HepG2 (cell line): Measurements from ENCODE around the gene SLC25A22. TPM values are rescaled to one million over a fixed set of nuclear protein-coding genes. Genes with fewer than 3 reads are reported as not detected.

Experiments used
- ATAC-seq: fragments of 200-7000 bp; cut with Tn5 transposase; 3 replicates; pipeline ENCODE4 v1.9.1; 2020; ENCODE audit warnings: mild to moderate bottlenecking, moderate library complexity
- BruUV-seq: library from RNA; stranded (reverse); fragments of 400-500 nt; replicated peaks from 2 replicates; lab custom pipeline; 2021; lab: Mats Ljungman, UMichigan
- CTCF ChIA-PET: fragments of 300-600 bp; formaldehyde crosslinking; extraction: SDS; loops from one replicate; lab custom pipeline; 2021; ENCODE audit warnings: low total read pairs, inconsistent platforms, low intra/inter-chr PET ratio; lab: Yijun Ruan, JAX
- POLR2A ChIA-PET: fragments of 350-600 bp; sonication (Branson Sonifier 250); formaldehyde crosslinking; loops from one replicate; lab custom pipeline; 2020; ENCODE audit warnings: antibody characterized with exemption, inconsistent platforms; lab: Yijun Ruan, JAX
- DNase-seq: peaks from one replicate; pipeline ENCODE4 v3.0.0-alpha.2; 2015; ENCODE audit warnings: low spot score
- FAIRE-seq: peaks from 3 replicates; lab custom pipeline; 2011; peaks lifted over from hg19 to GRCh38; lab: Jason Lieb, UNC
- H2AFZ ChIP-seq: one replicate; pipeline ENCODE4 v1.6.1; 2011; ENCODE audit warnings: low read length, inconsistent platforms
- H3K27ac ChIP-seq: fragments of 300-600 bp; 3 replicates; pipeline ENCODE4 v1.8.0; 2011; ENCODE audit warnings: mixed run types, mild to moderate bottlenecking, mixed read lengths, low read length, inconsistent platforms; ENCODE audit not compliant: insufficient read depth; ENCODE audit errors: extremely low read length
- H3K27me3 ChIP-seq, 2 experiments: fragments of 200-600 bp in 1 of 2; 2 replicates in 1 of 2; 3 replicates in 1 of 2; pipeline versions ENCODE4 v1.6.0 to v1.8.0; 2011; ENCODE audit warnings: low read length in 2 of 2, mild to moderate bottlenecking in 2 of 2, moderate library complexity in 2 of 2, inconsistent platforms in 1 of 2; ENCODE audit not compliant: insufficient read depth in 2 of 2, control insufficient read depth in 1 of 2
- H3K36me3 ChIP-seq, 2 experiments: fragments of 200-600 bp in 1 of 2; replicated peaks in 1 of 2; 2 replicates in 1 of 2; 3 replicates in 1 of 2; pipeline versions ENCODE4 v1.5.1 to v1.8.0; 2011; ENCODE audit warnings: low read length in 2 of 2, inconsistent platforms in 1 of 2; ENCODE audit not compliant: insufficient read depth in 2 of 2, control insufficient read depth in 1 of 2
- H3K4me1 ChIP-seq: 2 replicates; pipeline ENCODE4 v1.5.1; 2012; ENCODE audit warnings: low read length, inconsistent platforms; ENCODE audit not compliant: insufficient read depth
- H3K4me2 ChIP-seq: 2 replicates; pipeline ENCODE4 v1.6.0; 2011; ENCODE audit warnings: low read depth, low read length, inconsistent platforms
- H3K4me3 ChIP-seq, 3 experiments: fragments of 200-600 bp in 1 of 3; sonication (generic), shearing (Covaris generic) in 1 of 3; replicated peaks in 1 of 3; 2 replicates each; pipeline ENCODE4 v1.5.1; 2011 to 2016; ENCODE audit warnings: low read length in 3 of 3, inconsistent platforms in 2 of 3, low read depth in 2 of 3, mild to moderate bottlenecking in 2 of 3, control low read depth in 1 of 3, mixed read lengths in 1 of 3; ENCODE audit not compliant: insufficient read depth in 1 of 3
- H3K79me2 ChIP-seq: one replicate; pipeline ENCODE4 v1.6.1; 2011; ENCODE audit warnings: low read length, inconsistent platforms; ENCODE audit not compliant: insufficient read depth
- H3K9ac ChIP-seq: 2 replicates; pipeline ENCODE4 v1.6.0; 2011; ENCODE audit warnings: mild to moderate bottlenecking, low read depth, low read length, inconsistent platforms; ENCODE audit not compliant: insufficient read depth
- H3K9me3 ChIP-seq: 2 replicates; pipeline ENCODE4 v1.5.1; 2012; ENCODE audit warnings: mild to moderate bottlenecking, low read length
- H4K20me1 ChIP-seq: 2 replicates; pipeline ENCODE4 v1.6.0; 2011; ENCODE audit warnings: inconsistent platforms, mild to moderate bottlenecking, low read length, moderate library complexity; ENCODE audit not compliant: insufficient read depth
- ARNTL ChIP-seq: sonication (generic); formaldehyde crosslinking; IDR thresholded peaks from 2 replicates; pipeline ENCODE4 v1.4.0; 2020; ENCODE audit warnings: mild to moderate bottlenecking, missing genetic modification reagents
- HOXA3 ChIP-seq: sonication (generic); formaldehyde crosslinking; IDR thresholded peaks from 2 replicates; pipeline ENCODE4 v1.5.0; 2020; ENCODE audit warnings: missing genetic modification reagents
- IRF9 ChIP-seq: sonication (generic); formaldehyde crosslinking; IDR thresholded peaks from 2 replicates; pipeline ENCODE4 v1.8.0; 2022; ENCODE audit warnings: missing genetic modification reagents, mild to moderate bottlenecking, borderline replicate concordance
- KLF13 ChIP-seq: sonication (generic); formaldehyde crosslinking; IDR thresholded peaks from 2 replicates; pipeline ENCODE4 v1.4.0; 2020; ENCODE audit warnings: mild to moderate bottlenecking, missing genetic modification reagents
- POLR2AphosphoS5 ChIP-seq: IDR thresholded peaks from 2 replicates; pipeline ENCODE4 v1.6.1; 2012; ENCODE audit warnings: low read depth, low read length
- SKI ChIP-seq: fragments of 450-650 bp; IDR thresholded peaks from one replicate; pipeline ENCODE4 v1.6.1; 2018; ENCODE audit warnings: mild to moderate bottlenecking; ENCODE audit not compliant: partially characterized antibody
- ZBTB10 ChIP-seq: sonication (generic); formaldehyde crosslinking; IDR thresholded peaks from 2 replicates; pipeline ENCODE4 v1.4.0; 2020; ENCODE audit warnings: missing genetic modification reagents, borderline replicate concordance
- ZFP91 ChIP-seq: sonication (generic); formaldehyde crosslinking; IDR thresholded peaks from 2 replicates; pipeline ENCODE4 v1.9.0; 2022; ENCODE audit warnings: missing genetic modification reagents, mild to moderate bottlenecking, borderline replicate concordance
- ZNF766 ChIP-seq: sonication (generic); formaldehyde crosslinking; IDR thresholded peaks from 2 replicates; pipeline ENCODE4 v1.5.0; 2020; ENCODE audit warnings: missing genetic modification reagents, borderline replicate concordance
- ZSCAN21 ChIP-seq: sonication (generic); formaldehyde crosslinking; IDR thresholded peaks from 2 replicates; pipeline ENCODE4 v1.8.0; 2022; ENCODE audit warnings: mild to moderate bottlenecking, missing genetic modification reagents, moderate library complexity, borderline replicate concordance
- WGBS: methylation state at CpG from one replicate; pipeline ENCODE4 v1.1.6; 2017; ENCODE audit warnings: low lambda C conversion rate; 5-methylcytosine and 5-hydroxymethylcytosine counted together
- in situ Hi-C: cut with HindIII; loops from 2 replicates; pipeline ENCODE4 v1.10.0; 2017; ENCODE audit warnings: low pct_unique_long_range_greater_than_20kb; ENCODE audit not compliant: extremely low pct_ligation_motif_present
- intact Hi-C: fragments of 100-400 bp; cut with micrococcal nuclease; formaldehyde crosslinking; loops from one replicate; pipeline ENCODE4 v1.10.0; 2022; ENCODE audit not compliant: unreplicated experiment
- polyA plus RNA-seq, 8 experiments: library from polyadenylated mRNA; depleted of rRNA in 3 of 8; stranded (reverse) in 7 of 8; unstranded in 1 of 8; fragments of >200 nt; fragmentation: Illumina TruSeq in 4 of 8; extraction: Trizol in 4 of 8; gene quantifications; 2 replicates each; pipeline versions ENCODE4 v1.2.1 to v1.2.3, GENCODE V29; 2011 to 2016; ENCODE audit warnings: low read depth in 4 of 8, missing spikeins in 1 of 8, mixed read lengths in 1 of 8; ENCODE audit not compliant: insufficient read depth in 1 of 8
- total RNA-seq, 5 experiments: library from RNA; depleted of rRNA; stranded (reverse); fragments of >200 nt; fragmentation: Illumina TruSeq; extraction: Trizol; gene quantifications; 2 replicates each; pipeline ENCODE4 v1.2.3, GENCODE V29; 2016; ENCODE audit warnings: low read depth in 1 of 5
- TF ChIP-seq, protein P1 (sequence below): sonication (generic); formaldehyde crosslinking; IDR thresholded peaks from 2 replicates; pipeline ENCODE4 v1.5.0; 2020; ENCODE audit warnings: mild to moderate bottlenecking, missing genetic modification reagents, borderline replicate concordance

SLC25A22 gene
- total and polyA plus RNA-seq, 2 of the 13 experiments (the other 11 are each of a cell fraction or from before 2014, with no cell fraction given), result 12.4 to 19.2 TPM

DNA sequence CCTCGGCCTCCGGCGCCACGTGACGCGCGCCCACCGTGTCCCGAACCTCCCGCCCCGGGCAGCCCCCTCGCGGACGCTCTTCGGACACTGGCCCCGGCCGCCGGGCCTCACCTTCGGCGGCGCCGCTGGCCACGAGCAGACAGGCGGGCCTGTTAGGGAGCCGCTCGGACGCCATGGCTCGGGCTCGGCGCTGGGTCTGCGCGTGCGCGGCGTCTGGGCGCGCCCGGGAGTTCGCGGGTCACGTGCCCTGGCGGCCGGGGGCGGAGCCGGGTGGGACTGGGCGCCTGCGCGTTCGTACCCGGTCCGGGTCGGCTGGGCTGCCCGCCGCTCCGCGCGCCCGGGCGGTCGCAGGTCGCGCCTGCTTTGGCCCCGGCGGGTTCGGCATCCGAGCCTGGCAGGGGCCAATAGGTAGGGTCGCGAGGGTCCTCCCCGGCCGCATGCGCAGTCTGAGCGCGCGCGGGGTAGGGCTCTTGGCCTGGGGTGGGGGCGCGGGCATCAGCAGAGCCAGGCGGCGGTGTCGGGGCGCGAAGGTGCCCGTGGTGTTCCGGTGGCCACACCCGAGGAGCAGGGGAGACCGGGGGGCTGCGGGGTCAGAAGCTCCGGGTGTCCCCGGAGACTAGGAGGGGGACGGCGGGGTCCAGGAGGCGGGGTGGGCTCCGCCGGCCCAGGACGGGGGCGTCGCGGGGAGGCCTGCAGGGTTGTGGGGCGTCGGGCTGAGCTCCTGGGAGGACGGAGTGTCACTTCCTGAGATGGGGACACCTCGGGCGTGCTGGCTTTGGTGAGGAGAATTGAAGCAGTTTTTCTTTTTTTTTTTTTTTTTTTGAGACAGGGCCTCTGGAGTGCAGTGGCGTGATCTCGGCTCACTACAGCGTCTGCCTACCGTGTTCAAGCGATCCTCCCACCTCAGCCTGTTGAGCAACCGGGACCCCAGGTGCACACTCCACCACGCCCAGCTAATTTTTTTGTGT, 20.5 kb downstream of the SLC25A22 start, which contains the start of gene GATD1:
Gene GATD1 (minus strand): TSS at position 200 of the 968 bp plus-strand sequence. CDS start 25 bp downstream, at position 175.
- H3K9ac ChIP-seq, result peak within 1 kb of the TSS; percentile 78
- intact Hi-C loops, result loop anchor here (2.0 kb wide), 1 partner anchor 73 kb away; no protein-coding TSS in a partner anchor
- H4K20me1 ChIP-seq, result peaks cover 6% of the 10 kb centered on the region
- CTCF ChIA-PET, result no interaction called here
- ATAC-seq, result peak; percentile 73
- peaks cover 11 to 24% of the 10 kb centered on the region in 2 experiments; a peak in 4 of 5 replicates for H3K36me3 ChIP-seq
- DNase-seq, result peak; percentile 73
- H3K4me2 ChIP-seq, result peak within 1 kb of the TSS; percentile 98
- H3K4me1 ChIP-seq, result peaks cover 41% of the 10 kb centered on the region
- WGBS, result 1% methylated on average over 22 of the region's 110 CpGs
- no TSS peak for BruUV-seq
- no peak within 1 kb of the TSS for H2AFZ ChIP-seq
- in situ Hi-C loops, result no loop called here
- H3K79me2 ChIP-seq, result peaks cover 32% of the 10 kb centered on the region
- H3K27me3 ChIP-seq, result no peaks in the 10 kb centered on the region
- peak within 1 kb of the TSS; percentile 87 to 92 (median 90) for H3K4me3 ChIP-seq
- peak within 1 kb of the TSS; percentile 75 for H3K27ac ChIP-seq
- peak; percentile 34 for FAIRE-seq
- POLR2A ChIA-PET, result interaction anchor here (0.6 to 4.9 kb wide), 18 partner anchors 10 to 271 kb away, joined by 3 to 44 read pairs (median 4); partner anchors contain the start of genes CEND1, PIDD1, PNPLA2 and TALDO1
- H3K9me3 ChIP-seq, result no peaks in the 10 kb centered on the region
- TF ChIP-seq ZBTB10 (0 out of 2 replicates have a peak, but pooled peaks have one; percentile 53), KLF13 (CRISPR knock-in tag) (no peak), SKI (peak; percentile 60), ZFP91 (CRISPR knock-in tag) (peak; percentile 69), ZSCAN21 (CRISPR knock-in tag) (peak; percentile 75), HOXA3 (CRISPR knock-in tag) (peak; percentile 47; the same call in 1 of the 2 replicates), ARNTL (CRISPR knock-in tag) (peak; percentile 58; the same call in 1 of the 2 replicates), IRF9 (CRISPR knock-in tag) (peak; percentile 76; the same call in 1 of the 2 replicates), POLR2AphosphoS5 (peak; percentile 67), ZNF766 (CRISPR knock-in tag) (0 out of 2 replicates have a peak, but pooled peaks have one; percentile 23)
- TF ChIP-seq, protein P1, sequence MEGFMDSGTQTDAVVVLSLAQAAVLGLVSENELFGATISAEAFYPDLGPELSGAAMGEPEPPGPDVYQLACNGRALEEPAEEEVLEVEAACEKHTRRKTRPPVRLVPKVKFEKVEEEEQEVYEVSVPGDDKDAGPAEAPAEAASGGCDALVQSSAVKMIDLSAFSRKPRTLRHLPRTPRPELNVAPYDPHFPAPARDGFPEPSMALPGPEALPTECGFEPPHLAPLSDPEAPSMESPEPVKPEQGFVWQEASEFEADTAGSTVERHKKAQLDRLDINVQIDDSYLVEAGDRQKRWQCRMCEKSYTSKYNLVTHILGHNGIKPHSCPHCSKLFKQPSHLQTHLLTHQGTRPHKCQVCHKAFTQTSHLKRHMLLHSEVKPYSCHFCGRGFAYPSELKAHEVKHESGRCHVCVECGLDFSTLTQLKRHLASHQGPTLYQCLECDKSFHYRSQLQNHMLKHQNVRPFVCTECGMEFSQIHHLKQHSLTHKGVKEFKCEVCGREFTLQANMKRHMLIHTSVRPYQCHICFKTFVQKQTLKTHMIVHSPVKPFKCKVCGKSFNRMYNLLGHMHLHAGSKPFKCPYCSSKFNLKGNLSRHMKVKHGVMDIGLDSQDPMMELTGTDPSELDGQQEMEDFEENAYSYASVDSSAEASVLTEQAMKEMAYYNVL (CRISPR knock-in tag), result no peak
